Measurements from ENCODE around the gene METTL26. TPM values are rescaled to one million over a fixed set of nuclear protein-coding genes. Genes with fewer than 3 reads are reported as not detected.

Gene METTL26
- total and polyA plus RNA-seq, 2 of the 4 experiments (the other 2 are of a cell fraction) = 46.8 to 128 TPM

GRCh38 chr16:662597-662996, 26.5 kb upstream of the METTL26 start:
- ChIA-PET POLR2A (ENCODE audit: unreplicated experiment) (no interaction called here), CTCF (no interaction called here)
- no peak overlapping the region for H2AK5ac ChIP-seq (ENCODE audit: low read depth, low read length)
- TF ChIP-seq ELK1 (IDR thresholded peaks at IDR 0.05; ENCODE audit: borderline replicate concordance, low read depth, low read length) (no peak), CHD1 (IDR thresholded peaks at IDR 0.05; ENCODE audit: low read depth, low read length) (no peak)
- no peaks in the 10 kb centered on the region for H3K27me3 ChIP-seq (ENCODE audit: control insufficient read depth, insufficient read depth, low read length)
- peaks cover 4% of the 10 kb centered on the region; the same call in 1 of the 2 replicates for H3K9me1 ChIP-seq (ENCODE audit: insufficient read depth, low read length)
- in situ Hi-C loops (cut with MboI; ENCODE audit: low sequenced_read_pairs) = no loop called here
- H3K4me1 ChIP-seq (ENCODE audit: control insufficient read depth, insufficient read depth, low read length) = peaks cover 5% of the 10 kb centered on the region
- no peaks in the 10 kb centered on the region for H4K20me1 ChIP-seq (ENCODE audit: insufficient read depth, low read length)
- H4K8ac ChIP-seq (ENCODE audit: low read depth in 2 of 2, low read length in 2 of 2) = no peak overlapping the region
- H2BK15ac ChIP-seq (ENCODE audit: low read depth, low read length) = no peak overlapping the region
- dilution Hi-C loops (cut with HindIII; ENCODE audit: low sequenced_read_pairs, unreplicated experiment) = no loop called here
- no peak overlapping the region for H2BK120ac ChIP-seq (ENCODE audit: low read depth, low read length)
- no peak overlapping the region for H4K91ac ChIP-seq (ENCODE audit: insufficient read depth, low read depth, low read length)
- H3K36me3 ChIP-seq (ENCODE audit: control insufficient read depth, insufficient read depth, low read length) = peaks cover 4% of the 10 kb centered on the region
- no peak overlapping the region for H3K56ac ChIP-seq (ENCODE audit: extremely low read depth, insufficient read depth, low read length)
- H3K9me3 ChIP-seq (ENCODE audit: control insufficient read depth, insufficient read depth, low read length) = no peaks in the 10 kb centered on the region
- H2BK20ac ChIP-seq (ENCODE audit: low read depth, low read length) = no peak overlapping the region
- H2BK5ac ChIP-seq (ENCODE audit: low read depth, low read length, poor library complexity, severe bottlenecking) = no peak overlapping the region
- H3K4me3 ChIP-seq (ENCODE audit: insufficient read depth, low read depth, low read length) = no peak overlapping the region
- H3K27ac ChIP-seq (ENCODE audit: insufficient read depth, low read length) = no peak overlapping the region
- no peak overlapping the region for H3K4me2 ChIP-seq (ENCODE audit: low read depth, low read length)
- BruUV-seq (replicated peaks) = no TSS peak
- DNase-seq (no peak), ATAC-seq (ENCODE audit: low read depth) (no peak)
- no peak overlapping the region for H3K4ac ChIP-seq (ENCODE audit: low read depth, low read length)
- no peak overlapping the region for H3K14ac ChIP-seq (replicated peaks; ENCODE audit: low read depth, low read length)
- no peak overlapping the region for H2AK9ac ChIP-seq (replicated peaks; ENCODE audit: low read depth, low read length, poor library complexity)
- H4K5ac ChIP-seq (ENCODE audit: low read depth, low read length) = no peak overlapping the region
- no peak overlapping the region for H3K9ac ChIP-seq (ENCODE audit: low read depth, low read length)
- 90% methylated on average over 4 of the region's 21 CpGs; no CpG with 5 or more reads in 1 of the 2 experiments for WGBS, 2 experiments (ENCODE audit: extremely low coverage in 2 of 2, insufficient read length in 1 of 2)
- no peak overlapping the region for H3K18ac ChIP-seq (ENCODE audit: low read depth, low read length)
- intact Hi-C loops (cut with micrococcal nuclease) = no loop called here
- H2AFZ ChIP-seq (replicated peaks; ENCODE audit: low read length, poor library complexity) = no peak overlapping the region
- H3K23ac ChIP-seq (ENCODE audit: low read depth, low read length) = no peak overlapping the region
- no peaks in the 10 kb centered on the region for H3K79me1 ChIP-seq (ENCODE audit: low read depth in 1 of 2, low read length in 2 of 2)

All from IMR-90 (cell line).